GM12891 (cell line): ENCODE measurements around the gene DOCK10.

Source experiments
- PAX5 ChIP-seq: IDR thresholded peaks from 2 replicates; pipeline ENCODE4 v1.6.1; 2011; ENCODE audit warnings: low read length, moderate library complexity, mild to moderate bottlenecking; ENCODE audit not compliant: insufficient read depth, severe bottlenecking
- POLR2A ChIP-seq: IDR thresholded peaks from 2 replicates; pipeline ENCODE4 v1.6.1; 2011; ENCODE audit warnings: low read depth, low read length, control low read depth
- POLR2AphosphoS5 ChIP-seq: IDR thresholded peaks from 2 replicates; pipeline ENCODE4 v1.6.1; 2011; ENCODE audit warnings: low read depth, low read length, control low read depth
- TAF1 ChIP-seq: IDR thresholded peaks from 2 replicates; pipeline ENCODE4 v1.6.1; 2011; ENCODE audit warnings: low read depth, low read length, control low read depth

GRCh38 chr2:224851811-224852210 is 190.5 kb downstream of the DOCK10 start:
- TF ChIP-seq POLR2AphosphoS5 (no peak), POLR2A (no peak), TAF1 (no peak), PAX5 (no peak)
